Suppressor macrophage (primary cell): ENCODE data around the gene SP6.

Experiments
- DNase-seq, 4 experiments: peaks; one replicate each; pipeline ENCODE4 v3.0.0-alpha.2; 2020 to 2022

The SP6 gene

GRCh38 chr17:47810200-47810821 is 40.7 kb downstream of the SP6 start:
- no peak for DNase-seq

- DNase-seq = no peak
Measured at GRCh38 chr17:47808830-47809480, 42.0 kb downstream of the SP6 start.

- no peak for DNase-seq
Measured at GRCh38 chr17:47808036-47808829, 42.7 kb downstream of the SP6 start.

GRCh38 chr17:47807421-47807820 is 43.5 kb downstream of the SP6 start:
- DNase-seq = no peak

- DNase-seq = no peak
Measured at GRCh38 chr17:47806913-47807255, 44.1 kb downstream of the SP6 start.

GRCh38 chr17:47806026-47806912 is 44.7 kb downstream of the SP6 start:
- no peak for DNase-seq

- no peak for DNase-seq
Measured at GRCh38 chr17:47804461-47804860, 46.5 kb downstream of the SP6 start.

GRCh38 chr17:47803751-47804150 is 47.2 kb downstream of the SP6 start:
- no peak for DNase-seq

GRCh38 chr17:47803201-47803600 is 47.8 kb downstream of the SP6 start:
- DNase-seq = no peak

- DNase-seq = peak; percentile 25 to 62 (median 54)
Measured at GRCh38 chr17:47802341-47803022, 48.5 kb downstream of the SP6 start.

- DNase-seq = no peak
Measured at GRCh38 chr17:47801906-47802305, 49.1 kb downstream of the SP6 start.

GRCh38 chr17:47801176-47801765 is 49.7 kb downstream of the SP6 start:
- DNase-seq = no peak

GRCh38 chr17:47800686-47801085 is 50.3 kb downstream of the SP6 start:
- no peak for DNase-seq

GRCh38 chr17:47797797-47798196 is 53.2 kb downstream of the SP6 start:
- peak in 2 of 4 experiments; percentile 19 to 29 for DNase-seq
